Choroid plexus epithelial cell (primary cell): ENCODE results near the gene BBS1.
A peak's percentile ranks its signal among the peaks of the same experiment; 100 is the strongest.
"Not testable (repeated sequence)": the region's sequence is repeated elsewhere in the genome, so short reads cannot be mapped to it uniquely, and the experiment has no call there.

ENCODE experiments used
- DNase-seq: peaks from one replicate; pipeline ENCODE4 v3.0.0-alpha.2; 2010; ENCODE audit warnings: low read depth
- H3K4me3 ChIP-seq: 2 replicates; pipeline ENCODE4 v1.5.1; 2011; ENCODE audit warnings: low read depth, mild to moderate bottlenecking, control low read depth, low read length, moderate library complexity
- TF ChIP-seq, protein P1 (sequence below): conservative IDR thresholded peaks from 2 replicates; pipeline ENCODE4 v1.5.1; 2011; ENCODE audit warnings: low read depth, mild to moderate bottlenecking, control low read depth, inconsistent platforms, low read length, moderate library complexity

BBS1 gene

DNA sequence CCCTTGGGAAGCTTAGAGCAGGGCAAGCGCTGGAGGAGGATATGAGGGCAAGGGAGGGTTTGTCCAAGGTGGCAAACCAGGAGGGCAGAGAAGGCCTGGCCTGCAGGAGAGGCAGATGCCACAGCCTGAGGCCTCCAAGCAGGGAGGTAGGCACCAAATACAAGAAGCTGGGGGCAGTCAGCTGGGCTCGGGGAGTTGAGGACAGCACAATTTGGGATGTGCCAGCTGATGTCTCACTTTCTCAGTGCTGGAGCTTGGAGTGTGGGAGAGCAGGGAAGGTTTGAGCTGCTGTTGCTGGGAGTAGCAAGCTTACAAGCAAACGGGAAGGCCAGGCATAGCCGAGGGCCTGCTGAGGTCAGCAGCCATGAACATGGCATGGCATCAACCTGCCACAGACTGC lies 31.5 kb downstream of the BBS1 start:
- TF ChIP-seq, protein P1, sequence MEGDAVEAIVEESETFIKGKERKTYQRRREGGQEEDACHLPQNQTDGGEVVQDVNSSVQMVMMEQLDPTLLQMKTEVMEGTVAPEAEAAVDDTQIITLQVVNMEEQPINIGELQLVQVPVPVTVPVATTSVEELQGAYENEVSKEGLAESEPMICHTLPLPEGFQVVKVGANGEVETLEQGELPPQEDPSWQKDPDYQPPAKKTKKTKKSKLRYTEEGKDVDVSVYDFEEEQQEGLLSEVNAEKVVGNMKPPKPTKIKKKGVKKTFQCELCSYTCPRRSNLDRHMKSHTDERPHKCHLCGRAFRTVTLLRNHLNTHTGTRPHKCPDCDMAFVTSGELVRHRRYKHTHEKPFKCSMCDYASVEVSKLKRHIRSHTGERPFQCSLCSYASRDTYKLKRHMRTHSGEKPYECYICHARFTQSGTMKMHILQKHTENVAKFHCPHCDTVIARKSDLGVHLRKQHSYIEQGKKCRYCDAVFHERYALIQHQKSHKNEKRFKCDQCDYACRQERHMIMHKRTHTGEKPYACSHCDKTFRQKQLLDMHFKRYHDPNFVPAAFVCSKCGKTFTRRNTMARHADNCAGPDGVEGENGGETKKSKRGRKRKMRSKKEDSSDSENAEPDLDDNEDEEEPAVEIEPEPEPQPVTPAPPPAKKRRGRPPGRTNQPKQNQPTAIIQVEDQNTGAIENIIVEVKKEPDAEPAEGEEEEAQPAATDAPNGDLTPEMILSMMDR: no peak
- H3K4me3 ChIP-seq: no peak overlapping the region
- no peak for DNase-seq

DNA sequence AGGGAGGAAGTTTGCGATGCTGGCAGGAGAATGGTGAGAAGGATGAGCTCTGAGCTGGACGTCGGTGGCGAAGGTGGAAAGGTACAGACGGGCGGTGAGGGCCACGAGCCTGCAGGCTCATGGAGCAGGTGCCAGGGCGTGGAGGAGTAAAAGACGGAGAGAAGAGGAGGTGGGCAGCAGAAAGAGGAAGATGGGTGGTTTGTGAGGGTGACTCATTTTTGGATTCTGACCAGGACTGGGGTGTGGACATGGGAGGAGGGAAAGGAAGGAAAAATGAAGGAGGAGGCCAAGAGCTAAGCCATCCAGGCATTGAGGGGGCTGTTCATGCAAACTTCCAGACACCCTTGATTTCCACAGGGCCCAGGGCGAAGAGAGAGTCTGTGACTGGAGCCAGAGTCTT lies 31.9 kb downstream of the BBS1 start:
- TF ChIP-seq, protein P1: no peak
- H3K4me3 ChIP-seq: no peak overlapping the region
- DNase-seq: no peak

DNA sequence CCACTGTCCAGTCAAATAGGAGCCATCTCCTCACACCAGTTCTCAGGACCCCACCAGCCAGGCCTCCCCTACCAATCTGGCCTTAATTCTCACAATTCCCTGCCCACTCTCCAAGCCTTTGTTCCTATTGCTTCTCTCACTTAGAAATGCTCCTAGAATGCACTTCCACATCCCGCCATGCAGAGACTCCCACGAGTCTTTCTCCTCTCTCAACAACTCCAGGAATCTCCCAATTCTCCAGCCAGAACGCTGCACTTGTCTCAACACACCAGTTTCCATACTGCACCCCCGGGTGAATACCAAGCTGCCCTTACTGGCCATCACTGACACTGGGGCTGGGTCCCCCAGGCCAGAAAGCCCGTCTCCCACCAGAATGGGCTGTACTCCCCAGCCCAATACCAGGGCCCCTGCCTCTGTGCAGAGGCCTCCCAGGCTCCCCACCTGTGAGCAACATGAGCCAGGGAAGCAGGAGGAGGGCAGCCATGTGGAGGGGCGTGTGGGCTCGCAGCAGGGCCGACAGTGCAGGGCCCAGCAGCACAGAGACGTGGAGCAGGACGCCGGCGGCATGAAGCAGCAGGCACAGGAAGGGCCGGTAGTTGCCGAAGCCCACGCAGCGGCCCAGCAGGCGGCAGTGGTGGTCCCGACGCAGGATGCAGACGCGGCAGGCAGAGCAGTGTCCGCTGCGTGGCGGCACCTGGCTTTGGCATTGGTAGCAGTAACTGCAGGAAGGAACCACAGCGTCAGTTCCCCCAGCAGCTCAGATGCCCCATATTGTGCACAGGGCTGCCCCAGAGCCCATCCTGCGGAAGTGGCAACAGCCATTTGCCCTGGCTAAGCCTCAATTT lies 33.0 kb downstream of the BBS1 start:
- TF ChIP-seq, protein P1: peak; percentile 74
- DNase-seq: peak; percentile 66
- H3K4me3 ChIP-seq: peak overlapping the region; percentile 22

DNA sequence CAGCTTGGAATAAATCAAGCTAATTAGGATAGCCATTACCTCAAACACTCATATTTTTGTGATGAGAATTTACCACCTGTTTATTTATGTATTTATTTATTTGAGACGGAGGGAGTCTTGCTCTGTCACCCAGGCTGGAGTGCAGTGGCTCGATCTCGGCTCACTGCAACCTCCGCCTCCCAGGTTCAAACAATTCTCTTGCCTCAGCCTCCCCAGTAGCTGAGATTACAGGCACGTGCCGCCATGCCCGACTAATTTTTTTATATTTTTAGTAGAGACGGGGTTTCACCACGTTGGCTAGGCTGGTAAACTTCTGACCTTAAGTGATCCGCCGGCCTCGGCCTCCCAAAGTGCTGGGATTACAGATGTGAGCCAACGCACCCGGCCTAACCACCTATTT lies 34.5 kb downstream of the BBS1 start:
- H3K4me3 ChIP-seq: peak overlapping the region; percentile 77
- not testable (repeated sequence) for DNase-seq

DNA sequence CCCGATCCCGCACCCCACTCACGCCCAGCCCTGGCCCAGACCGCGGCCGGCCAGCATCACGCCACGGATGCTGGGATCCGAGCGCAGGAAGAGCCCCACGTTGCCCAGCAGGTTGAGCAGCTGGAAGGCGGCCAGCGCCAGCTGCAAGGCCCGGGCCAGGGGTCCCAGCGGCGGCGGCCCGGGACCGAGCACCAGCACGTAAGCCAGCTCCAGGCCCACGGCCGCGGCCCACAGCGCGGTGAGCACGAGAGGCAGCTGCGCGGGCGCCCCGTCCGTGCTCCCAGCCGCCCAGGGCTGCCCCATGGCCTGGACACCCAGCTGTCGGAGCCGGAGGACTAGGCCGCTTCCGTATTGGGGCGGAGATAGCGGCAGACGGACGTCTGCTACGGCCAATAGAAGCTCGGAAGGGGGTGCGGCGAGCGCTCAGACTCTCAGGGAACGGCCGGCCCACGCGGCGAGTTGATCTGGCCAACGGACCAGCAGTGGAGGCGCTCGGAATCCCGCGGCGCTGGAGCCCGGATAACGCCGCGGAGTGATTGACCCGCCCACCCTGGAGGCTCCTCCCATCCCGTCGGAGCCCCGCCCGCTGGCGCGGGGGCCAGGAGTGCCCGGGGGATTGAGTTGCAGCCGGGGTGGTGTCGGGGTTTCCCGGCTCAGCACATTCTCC lies 35.4 kb downstream of the BBS1 start, which contains the start of gene ZDHHC24:
Gene ZDHHC24 (minus strand): TSS at position 348 of the 667 bp plus-strand sequence. CDS start 45 bp downstream, at position 303.
- peak within 1 kb of the TSS; percentile 77 for H3K4me3 ChIP-seq
- TF ChIP-seq, protein P1: no peak
- DNase-seq: peak; percentile 98

DNA sequence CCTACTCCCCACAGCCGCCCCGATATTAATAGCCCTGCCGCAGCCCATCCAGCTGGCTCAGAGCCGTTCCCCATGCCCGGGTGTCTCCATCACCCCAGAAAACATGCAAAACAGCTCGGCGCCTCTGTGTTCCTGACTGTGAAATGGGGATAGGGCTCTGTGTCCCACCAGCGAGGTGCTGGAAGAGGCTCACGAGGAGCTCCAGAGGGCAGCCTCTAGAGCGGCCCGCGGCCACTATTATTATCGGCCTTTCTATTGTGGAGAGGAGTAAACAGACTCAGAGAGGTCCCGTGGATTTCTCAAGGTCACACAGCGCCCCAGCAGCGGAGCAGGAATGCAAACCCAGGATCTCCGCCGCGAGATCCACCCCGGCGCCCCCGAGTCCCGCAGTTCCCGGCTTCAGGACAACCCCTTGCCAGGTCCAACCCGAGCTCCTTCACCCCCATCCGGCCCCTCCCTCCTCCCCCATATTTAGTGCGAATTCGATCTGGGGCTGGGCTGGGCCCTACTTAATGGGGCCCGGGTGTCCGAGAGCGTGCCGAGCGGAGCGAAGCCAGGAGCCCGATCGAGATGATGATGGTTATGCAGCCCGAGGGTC lies 36.0 kb downstream of the BBS1 start, which contains the start of gene ACTN3:
Gene ACTN3 (plus strand): TSS at position 536 of the 598 bp plus-strand sequence. CDS start 35 bp downstream, at position 571.
- TF ChIP-seq, protein P1: no peak
- peak; percentile 21 for DNase-seq
- peak within 1 kb of the TSS; percentile 77 for H3K4me3 ChIP-seq
